DMS114 treated with DMSO at 0.1 percent for 48 hours (cell line): ENCODE data around the gene MMAB.

Experiments
- DNase-seq: peaks from one replicate; lab custom pipeline; 2025; ENCODE audit not compliant: unreplicated experiment; lab: John Stamatoyannopoulos, UW

MMAB gene

DNA sequence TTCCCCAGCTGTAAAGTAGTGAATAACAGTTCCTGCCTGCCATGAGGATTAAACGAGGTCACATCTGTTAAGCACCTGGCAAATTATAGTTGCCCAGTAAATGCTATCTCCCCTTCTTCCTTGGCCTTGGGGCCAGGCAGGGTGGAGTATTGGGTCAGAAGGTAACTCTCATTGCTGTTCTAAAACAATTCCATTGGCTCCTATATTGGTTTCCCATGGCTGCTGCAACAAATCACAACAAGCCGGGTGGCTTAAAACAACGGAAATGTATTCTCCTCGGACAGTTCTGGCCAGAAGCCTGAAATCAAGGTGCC is 31.9 kb downstream of the MMAB start:
- DNase-seq = no peak

- DNase-seq = no peak
These were observed 32.5 kb downstream of the MMAB start for GRCh38 chr12:109540526-109541412.

DNA sequence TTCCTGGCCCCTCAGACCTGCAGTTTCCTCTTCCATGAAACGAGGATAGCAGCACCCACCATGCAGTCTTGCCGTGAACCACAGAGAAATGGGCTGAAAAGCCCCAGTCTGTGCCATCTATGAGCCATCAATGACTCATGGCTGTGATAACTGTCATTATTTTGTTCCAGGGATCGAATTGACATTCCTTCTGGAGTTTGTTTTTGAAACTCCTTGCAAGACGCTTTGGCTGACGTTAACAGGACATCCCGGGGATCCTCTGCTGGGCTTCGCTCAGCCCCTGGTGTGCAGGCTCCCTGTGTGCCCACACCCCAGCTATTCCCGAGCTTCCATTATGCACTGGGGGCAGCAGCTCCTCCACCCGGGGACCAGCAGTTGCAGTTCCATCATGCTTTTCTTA is 33.8 kb downstream of the MMAB start:
- no peak for DNase-seq

DNA sequence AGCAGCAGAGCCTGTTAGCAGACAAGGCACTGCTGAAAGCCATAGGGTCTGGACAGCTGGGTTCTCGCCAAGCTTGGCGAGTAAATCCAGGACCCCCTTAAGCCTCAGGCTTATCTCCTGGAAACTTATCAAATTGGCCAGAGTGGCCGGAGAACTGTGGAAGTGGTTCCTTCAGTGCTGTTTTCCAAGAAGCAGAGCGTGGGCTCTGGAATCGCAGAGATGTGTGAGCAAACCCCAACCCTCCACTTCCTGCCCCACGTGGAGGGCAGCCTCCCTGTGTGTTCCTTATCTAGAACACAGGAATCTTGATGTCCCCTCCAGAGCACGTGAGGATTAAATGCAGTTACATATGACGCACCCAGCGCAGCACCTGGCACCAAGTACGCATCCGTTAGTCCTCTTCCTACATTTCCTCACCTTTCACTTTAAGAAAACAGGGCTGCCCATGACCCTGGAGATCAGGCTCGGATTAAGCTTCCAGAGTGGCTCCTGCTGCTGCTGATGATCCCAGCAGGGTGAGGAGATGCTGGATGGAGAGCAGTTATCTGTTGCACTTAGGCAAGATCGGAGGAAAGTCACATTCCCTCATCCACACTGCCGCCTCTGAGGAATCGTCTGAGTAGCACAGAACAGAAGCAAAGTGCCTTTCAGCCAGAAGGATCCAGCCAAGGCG is 35.0 kb downstream of the MMAB start:
- DNase-seq = no peak

DNA sequence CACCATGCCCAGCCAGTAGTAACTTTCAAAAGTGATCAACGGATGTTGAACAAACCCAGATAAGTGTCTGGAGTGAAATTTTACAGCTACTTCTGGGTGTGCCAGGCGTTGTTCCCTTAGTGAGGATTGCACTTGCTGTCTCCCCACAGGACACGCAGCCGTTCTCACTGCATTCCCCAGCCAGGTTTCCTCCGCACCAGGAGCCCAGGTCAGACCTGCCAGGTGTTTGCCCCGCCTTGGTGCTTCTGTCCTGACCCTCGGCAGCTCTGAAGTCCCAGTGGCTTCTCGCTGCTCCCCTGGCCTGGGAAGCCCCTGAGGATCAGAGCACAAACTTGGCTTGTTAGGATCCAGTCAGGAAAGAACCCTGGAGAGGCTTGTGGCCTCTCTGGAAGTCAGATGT is 36.2 kb downstream of the MMAB start:
- DNase-seq = no peak

DNA sequence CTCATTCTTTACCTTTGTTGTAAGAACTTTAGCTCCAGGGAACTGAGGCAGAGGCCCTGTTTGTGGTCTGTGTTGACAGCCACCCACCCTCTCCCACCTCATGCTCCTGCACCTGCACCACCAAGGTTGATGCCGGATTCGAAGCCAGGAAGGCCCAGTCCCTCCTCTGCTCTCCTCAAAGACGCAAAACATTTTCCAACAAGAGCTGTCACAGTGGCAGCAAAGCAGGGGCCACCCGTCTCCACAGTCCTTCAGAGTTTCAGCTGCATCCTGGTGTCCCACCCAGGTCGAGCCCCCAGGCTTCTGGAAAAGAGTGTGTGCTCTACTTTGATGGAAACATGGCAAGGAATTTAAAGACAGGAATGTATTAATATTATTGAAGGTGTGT is 37.4 kb downstream of the MMAB start:
- no peak for DNase-seq

- DNase-seq = no peak
These were observed 38.0 kb downstream of the MMAB start for GRCh38 chr12:109535231-109535862.

- DNase-seq = no peak
These were observed 38.8 kb downstream of the MMAB start for GRCh38 chr12:109534456-109534855.

DNA sequence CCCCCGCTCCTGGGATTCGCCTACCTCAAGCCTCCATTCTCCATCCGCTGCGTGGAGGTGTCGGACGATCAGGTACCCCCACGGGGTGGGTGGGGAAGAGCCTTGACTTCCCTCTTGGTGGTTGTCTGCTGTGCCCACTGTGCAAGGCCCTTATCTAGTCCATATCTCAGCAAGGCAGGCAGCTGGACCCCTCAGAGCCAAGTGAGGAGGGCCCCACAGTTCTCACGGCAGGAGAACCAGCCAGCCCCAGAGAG is 39.9 kb downstream of the MMAB start:
- DNase-seq = no peak

GRCh38 chr12:109532721-109533486 is 40.4 kb downstream of the MMAB start:
- no peak for DNase-seq

- DNase-seq = no peak
These were observed 41.9 kb downstream of the MMAB start for GRCh38 chr12:109531411-109531810.

- DNase-seq = no peak
These were observed 43.3 kb downstream of the MMAB start for GRCh38 chr12:109529691-109530640.

DNA sequence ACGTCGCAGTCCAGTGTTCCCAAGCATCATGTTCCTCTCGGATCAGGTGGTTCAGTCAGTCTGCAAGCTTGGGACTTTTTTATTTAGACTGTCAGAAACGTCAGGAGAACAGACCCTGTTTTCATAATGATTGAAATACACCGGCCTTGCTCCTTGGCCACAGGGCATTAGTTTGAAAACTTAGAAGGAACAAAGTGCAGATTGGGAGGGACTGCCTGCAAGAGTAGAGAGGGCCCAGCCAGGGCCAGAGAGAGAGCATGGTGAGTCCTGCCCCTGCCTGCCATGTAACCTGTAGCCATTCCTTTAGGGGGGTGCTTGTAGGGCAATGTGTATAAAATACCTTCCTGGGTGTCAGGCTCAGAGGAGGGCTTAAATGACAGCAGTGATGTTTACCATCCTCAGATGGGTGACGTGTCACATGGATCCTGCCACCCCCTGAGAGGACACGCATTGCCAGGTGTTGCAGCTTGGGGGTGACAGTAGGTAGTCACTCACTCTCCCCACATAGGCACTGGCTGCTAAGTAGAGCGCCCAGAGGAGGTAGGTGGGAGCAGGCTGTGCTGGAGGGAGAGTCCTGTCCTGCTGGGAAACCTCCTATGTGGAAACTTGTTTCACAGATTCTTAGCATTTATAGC is 45.7 kb downstream of the MMAB start:
- no peak for DNase-seq

DNA sequence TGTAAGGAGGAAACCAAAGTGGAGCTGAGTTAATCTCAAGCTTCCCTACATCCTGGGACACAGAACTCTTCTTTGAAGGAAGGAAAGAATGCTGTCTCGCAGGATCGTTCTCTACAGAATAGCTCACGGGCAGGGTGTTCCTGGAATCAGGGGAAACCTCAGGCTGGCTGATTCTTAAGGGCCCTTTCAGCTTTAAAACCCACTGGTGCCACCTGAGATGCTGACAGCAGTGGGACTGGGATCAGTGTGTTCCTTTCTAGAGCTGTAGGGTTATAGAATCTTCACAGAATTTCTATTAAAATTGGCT is 48.1 kb downstream of the MMAB start:
- DNase-seq = no peak

DNA sequence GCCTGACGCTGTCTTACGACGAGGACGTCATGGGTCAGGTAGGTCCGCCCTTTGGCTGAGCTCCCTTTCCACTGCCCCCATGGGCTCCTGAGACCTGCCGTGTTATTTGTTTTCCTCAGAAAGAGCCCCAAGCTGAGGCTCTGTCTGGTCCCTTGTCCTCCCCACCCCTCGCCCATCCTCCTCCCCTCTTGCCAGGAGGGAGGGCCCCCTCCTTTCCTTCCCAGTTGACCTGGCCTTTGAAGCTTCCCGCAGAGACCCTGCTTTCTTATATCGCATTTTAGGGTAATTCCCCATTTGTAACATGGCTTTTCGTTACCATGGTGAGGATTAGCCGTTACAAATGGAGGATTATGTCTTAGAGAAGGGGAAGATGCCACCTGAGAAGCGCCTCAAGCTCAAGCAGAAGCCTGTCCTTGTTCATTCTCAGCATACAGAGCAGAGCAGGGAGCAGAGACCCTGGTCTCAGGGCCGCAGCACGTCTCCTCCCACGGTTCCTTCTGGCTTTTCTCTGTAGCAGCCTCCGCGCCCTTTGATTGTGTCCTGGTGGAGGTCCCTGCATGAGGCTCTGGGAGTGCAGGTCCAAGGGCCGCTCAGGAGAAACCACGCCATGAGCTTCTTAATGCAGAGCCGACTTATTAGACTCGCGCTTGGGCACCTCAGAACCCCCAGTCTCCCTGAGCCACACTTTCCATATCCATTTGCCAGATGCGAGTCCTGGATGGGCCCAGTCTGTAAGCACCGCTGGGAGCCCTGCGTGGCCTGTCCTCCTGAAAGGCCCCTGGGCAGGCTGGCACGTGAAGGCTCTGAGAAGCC is 48.6 kb downstream of the MMAB start:
- no peak for DNase-seq

DNA sequence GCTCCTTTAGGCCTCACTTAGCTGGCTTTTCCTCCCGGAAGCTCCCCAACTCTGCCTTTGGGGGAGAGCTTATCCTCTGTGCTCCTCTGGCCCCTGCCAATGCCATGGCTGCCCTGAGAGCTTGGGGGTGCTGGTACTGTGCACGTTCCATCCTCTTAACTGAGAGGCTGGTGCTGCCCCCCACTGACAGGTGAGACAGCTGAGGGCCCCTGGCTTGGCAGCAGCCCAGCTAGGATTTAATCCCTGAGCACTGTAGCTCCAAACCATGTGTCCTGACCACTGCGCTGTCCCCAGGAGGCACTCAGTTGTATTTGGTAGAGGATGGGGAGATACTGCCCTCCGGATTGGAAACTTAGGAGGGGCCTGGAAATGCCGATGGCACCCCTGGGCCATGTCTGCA is 49.8 kb downstream of the MMAB start:
- DNase-seq = no peak

- DNase-seq = no peak
These were observed 50.2 kb downstream of the MMAB start for GRCh38 chr12:109523071-109523470.

DNA sequence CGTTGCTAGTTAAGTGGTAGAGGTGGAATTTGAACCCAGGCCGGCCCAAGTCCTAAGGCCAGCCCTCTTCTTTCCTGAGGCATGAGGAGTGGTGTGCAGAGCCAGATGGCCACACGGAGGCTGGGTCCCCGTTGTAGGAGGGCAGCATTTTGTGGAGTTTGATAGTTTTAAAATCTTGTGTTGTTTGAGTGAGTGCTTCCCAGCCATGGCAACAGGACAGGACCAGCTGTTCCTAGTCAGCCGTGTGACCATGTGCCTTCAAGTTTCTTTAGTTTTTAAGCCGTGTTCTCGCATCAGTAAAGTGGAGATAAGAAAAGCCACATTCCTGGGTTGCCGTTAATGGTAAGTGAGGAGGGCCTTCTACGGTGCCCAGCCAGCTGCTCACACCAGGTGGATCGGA is 51.5 kb downstream of the MMAB start:
- no peak for DNase-seq

DNA sequence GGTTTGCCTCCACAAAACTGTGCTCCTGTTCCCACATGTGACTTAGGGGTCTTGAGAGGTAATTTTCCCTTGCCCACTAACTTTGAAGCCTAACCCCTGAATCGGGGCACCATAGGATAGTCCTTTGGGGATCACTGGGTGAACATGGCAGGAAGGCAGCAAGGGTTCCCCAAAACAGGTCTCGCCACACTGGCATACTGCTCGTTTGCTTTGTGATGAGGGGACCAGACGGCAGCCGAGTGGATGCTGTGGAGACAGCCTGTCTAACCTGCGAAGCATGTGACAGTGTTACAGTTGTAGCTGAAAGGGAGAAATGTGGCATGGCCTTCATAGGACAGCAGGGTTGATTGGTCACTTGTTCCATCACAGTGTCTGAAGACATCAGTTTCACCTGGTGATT is 53.5 kb downstream of the MMAB start:
- no peak for DNase-seq
